WTC11 (cell line): ENCODE results near the gene FURIN. TPM values are rescaled to one million over a fixed set of nuclear protein-coding genes. Genes with fewer than 3 reads are reported as not detected.

Experiments used
- ATAC-seq: fragments of 200-7000 bp; cut with Tn5 transposase; 2 replicates; pipeline ENCODE4 v1.10.0; 2021; ENCODE audit warnings: mild to moderate bottlenecking, moderate library complexity
- CTCF ChIA-PET: fragments of 300-600 bp; sonication (Branson Sonifier 250); formaldehyde crosslinking; loops from one replicate; lab custom pipeline; 2021; ENCODE audit warnings: antibody characterized with exemption; lab: Charles Lee
- POLR2A ChIA-PET: fragments of 350-600 bp; sonication (Branson Sonifier 250); formaldehyde crosslinking; loops from one replicate; lab custom pipeline; 2021; ENCODE audit warnings: antibody characterized with exemption; lab: Charles Lee
- DNase-seq: peaks from one replicate; pipeline ENCODE4 v3.0.0; 2021; ENCODE audit warnings: low spot score
- H3K27ac Mint-ChIP-seq: 2 replicates; pipeline ENCODE4 v1.8.0; 2021; ENCODE audit warnings: mixed read lengths
- H3K27me3 Mint-ChIP-seq: 2 replicates; pipeline ENCODE4 v1.8.0; 2021; ENCODE audit warnings: low read depth, mild to moderate bottlenecking, moderate library complexity, mixed read lengths
- H3K36me3 Mint-ChIP-seq: 2 replicates; pipeline ENCODE4 v1.8.0; 2021; ENCODE audit warnings: mixed read lengths
- H3K4me1 Mint-ChIP-seq: 2 replicates; pipeline ENCODE4 v1.8.0; 2022; ENCODE audit warnings: mixed read lengths
- H3K4me3 Mint-ChIP-seq: 2 replicates; pipeline ENCODE4 v1.8.0; 2021; ENCODE audit warnings: mild to moderate bottlenecking, moderate library complexity, mixed read lengths
- H3K9me3 Mint-ChIP-seq: 2 replicates; pipeline ENCODE4 v1.8.0; 2021; ENCODE audit warnings: mixed read lengths
- JAZF1 ChIP-seq: fragments of 250-450 bp; sonication (Bioruptor Pico); IDR thresholded peaks from 2 replicates; pipeline ENCODE4 v1.9.0; 2021; ENCODE audit warnings: moderate library complexity, mild to moderate bottlenecking, inconsistent platforms
- KAT7 ChIP-seq: sonication (generic); formaldehyde crosslinking; IDR thresholded peaks from 2 replicates; pipeline ENCODE4 v1.8.1; 2023; ENCODE audit warnings: missing genetic modification reagents, mild to moderate bottlenecking, borderline replicate concordance
- MYBL2 ChIP-seq: sonication (generic); formaldehyde crosslinking; IDR thresholded peaks from 2 replicates; pipeline ENCODE4 v1.8.1; 2023; ENCODE audit warnings: mild to moderate bottlenecking, moderate library complexity, missing genetic modification reagents
- NFATC4 ChIP-seq: fragments of 250-450 bp; sonication (Bioruptor Pico); IDR thresholded peaks from 2 replicates; pipeline ENCODE4 v1.9.0; 2021; ENCODE audit warnings: mild to moderate bottlenecking
- PRRX2 ChIP-seq: fragments of 250-450 bp; sonication (Bioruptor Pico); IDR thresholded peaks from 2 replicates; pipeline ENCODE4 v1.8.0; 2021; ENCODE audit warnings: mild to moderate bottlenecking
- RORB ChIP-seq: fragments of 250-450 bp; sonication (Bioruptor Pico); IDR thresholded peaks from 2 replicates; pipeline ENCODE4 v1.9.0; 2021; ENCODE audit warnings: mild to moderate bottlenecking
- SMAD3 ChIP-seq: sonication (generic); formaldehyde crosslinking; IDR thresholded peaks from 2 replicates; pipeline ENCODE4 v1.8.0; 2022; ENCODE audit warnings: missing genetic modification reagents, mild to moderate bottlenecking, borderline replicate concordance
- TP53 ChIP-seq: sonication (generic); formaldehyde crosslinking; IDR thresholded peaks from 2 replicates; pipeline ENCODE4 v1.8.1; 2023; ENCODE audit warnings: mild to moderate bottlenecking, missing genetic modification reagents
- ZNF396 ChIP-seq: fragments of 250-450 bp; sonication (Bioruptor Pico); IDR thresholded peaks from 2 replicates; pipeline ENCODE4 v1.8.0; 2021; ENCODE audit warnings: mild to moderate bottlenecking, moderate library complexity, borderline replicate concordance
- total RNA-seq: library from RNA; stranded (reverse); gene quantifications from 3 replicates; pipeline ENCODE4 v1.2.3, GENCODE V29; 2021
- TF ChIP-seq, protein P1 (sequence below): sonication (generic); formaldehyde crosslinking; IDR thresholded peaks from 2 replicates; pipeline ENCODE4 v1.8.0; 2023; ENCODE audit warnings: mild to moderate bottlenecking, missing genetic modification reagents
- TF ChIP-seq, protein P2 (sequence below): sonication (generic); formaldehyde crosslinking; IDR thresholded peaks from 2 replicates; pipeline ENCODE4 v1.8.1; 2022; ENCODE audit warnings: missing genetic modification reagents, borderline replicate concordance
- TF ChIP-seq, protein P3 (sequence below): sonication (generic); formaldehyde crosslinking; IDR thresholded peaks from 2 replicates; pipeline ENCODE4 v1.8.0; 2023; ENCODE audit warnings: missing genetic modification reagents
- TF ChIP-seq, protein P4 (sequence below): sonication (generic); formaldehyde crosslinking; IDR thresholded peaks from 2 replicates; pipeline ENCODE4 v1.8.0; 2022; ENCODE audit warnings: mild to moderate bottlenecking, missing genetic modification reagents
- TF ChIP-seq, protein P5 (sequence below): sonication (generic); formaldehyde crosslinking; IDR thresholded peaks from 2 replicates; pipeline ENCODE4 v1.8.1; 2023; ENCODE audit warnings: mild to moderate bottlenecking, missing genetic modification reagents
- TF ChIP-seq, protein P6 (sequence below): sonication (generic); formaldehyde crosslinking; IDR thresholded peaks from 2 replicates; pipeline ENCODE4 v1.8.1; 2023; ENCODE audit warnings: mild to moderate bottlenecking, missing genetic modification reagents, borderline replicate concordance
- TF ChIP-seq, protein P7 (sequence below): fragments of 250-450 bp; sonication (Bioruptor Pico); IDR thresholded peaks from 2 replicates; pipeline ENCODE4 v1.9.0; 2021; ENCODE audit warnings: mild to moderate bottlenecking
- TF ChIP-seq, protein P8 (sequence below): fragments of 250-450 bp; sonication (Bioruptor Pico); IDR thresholded peaks from 2 replicates; pipeline ENCODE4 v1.8.0; 2021; ENCODE audit warnings: mild to moderate bottlenecking

Gene FURIN
- total RNA-seq, 1 experiment from 2014 or later: 46.3 TPM

DNA sequence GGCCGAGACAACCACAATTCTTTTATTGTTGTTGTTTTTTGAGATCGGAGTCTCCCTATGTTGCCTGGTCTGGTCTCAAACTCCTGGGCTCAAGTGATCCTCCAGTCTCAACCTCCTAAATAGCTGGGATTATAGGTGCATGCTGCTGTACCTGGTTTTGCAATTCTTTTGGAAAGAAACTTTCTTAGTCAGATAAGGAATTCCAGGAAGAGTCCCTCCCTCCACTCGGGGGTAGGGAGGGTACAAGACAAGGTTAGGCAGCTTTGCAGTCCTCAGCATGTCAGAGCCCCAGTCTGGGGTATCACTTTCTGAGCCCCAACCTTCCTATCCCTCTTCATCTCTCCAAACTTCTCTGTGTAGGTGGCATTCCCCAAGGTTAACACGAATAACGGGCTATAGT is 33.8 kb upstream of the FURIN start (continued):
- TF ChIP-seq, protein P1, sequence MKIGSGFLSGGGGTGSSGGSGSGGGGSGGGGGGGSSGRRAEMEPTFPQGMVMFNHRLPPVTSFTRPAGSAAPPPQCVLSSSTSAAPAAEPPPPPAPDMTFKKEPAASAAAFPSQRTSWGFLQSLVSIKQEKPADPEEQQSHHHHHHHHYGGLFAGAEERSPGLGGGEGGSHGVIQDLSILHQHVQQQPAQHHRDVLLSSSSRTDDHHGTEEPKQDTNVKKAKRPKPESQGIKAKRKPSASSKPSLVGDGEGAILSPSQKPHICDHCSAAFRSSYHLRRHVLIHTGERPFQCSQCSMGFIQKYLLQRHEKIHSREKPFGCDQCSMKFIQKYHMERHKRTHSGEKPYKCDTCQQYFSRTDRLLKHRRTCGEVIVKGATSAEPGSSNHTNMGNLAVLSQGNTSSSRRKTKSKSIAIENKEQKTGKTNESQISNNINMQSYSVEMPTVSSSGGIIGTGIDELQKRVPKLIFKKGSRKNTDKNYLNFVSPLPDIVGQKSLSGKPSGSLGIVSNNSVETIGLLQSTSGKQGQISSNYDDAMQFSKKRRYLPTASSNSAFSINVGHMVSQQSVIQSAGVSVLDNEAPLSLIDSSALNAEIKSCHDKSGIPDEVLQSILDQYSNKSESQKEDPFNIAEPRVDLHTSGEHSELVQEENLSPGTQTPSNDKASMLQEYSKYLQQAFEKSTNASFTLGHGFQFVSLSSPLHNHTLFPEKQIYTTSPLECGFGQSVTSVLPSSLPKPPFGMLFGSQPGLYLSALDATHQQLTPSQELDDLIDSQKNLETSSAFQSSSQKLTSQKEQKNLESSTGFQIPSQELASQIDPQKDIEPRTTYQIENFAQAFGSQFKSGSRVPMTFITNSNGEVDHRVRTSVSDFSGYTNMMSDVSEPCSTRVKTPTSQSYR (CRISPR knock-in tag): no peak
- TF ChIP-seq, protein P2, sequence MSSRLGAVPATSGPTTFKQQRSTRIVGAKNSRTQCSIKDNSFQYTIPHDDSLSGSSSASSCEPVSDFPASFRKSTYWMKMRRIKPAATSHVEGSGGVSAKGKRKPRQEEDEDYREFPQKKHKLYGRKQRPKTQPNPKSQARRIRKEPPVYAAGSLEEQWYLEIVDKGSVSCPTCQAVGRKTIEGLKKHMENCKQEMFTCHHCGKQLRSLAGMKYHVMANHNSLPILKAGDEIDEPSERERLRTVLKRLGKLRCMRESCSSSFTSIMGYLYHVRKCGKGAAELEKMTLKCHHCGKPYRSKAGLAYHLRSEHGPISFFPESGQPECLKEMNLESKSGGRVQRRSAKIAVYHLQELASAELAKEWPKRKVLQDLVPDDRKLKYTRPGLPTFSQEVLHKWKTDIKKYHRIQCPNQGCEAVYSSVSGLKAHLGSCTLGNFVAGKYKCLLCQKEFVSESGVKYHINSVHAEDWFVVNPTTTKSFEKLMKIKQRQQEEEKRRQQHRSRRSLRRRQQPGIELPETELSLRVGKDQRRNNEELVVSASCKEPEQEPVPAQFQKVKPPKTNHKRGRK: no peak

DNA sequence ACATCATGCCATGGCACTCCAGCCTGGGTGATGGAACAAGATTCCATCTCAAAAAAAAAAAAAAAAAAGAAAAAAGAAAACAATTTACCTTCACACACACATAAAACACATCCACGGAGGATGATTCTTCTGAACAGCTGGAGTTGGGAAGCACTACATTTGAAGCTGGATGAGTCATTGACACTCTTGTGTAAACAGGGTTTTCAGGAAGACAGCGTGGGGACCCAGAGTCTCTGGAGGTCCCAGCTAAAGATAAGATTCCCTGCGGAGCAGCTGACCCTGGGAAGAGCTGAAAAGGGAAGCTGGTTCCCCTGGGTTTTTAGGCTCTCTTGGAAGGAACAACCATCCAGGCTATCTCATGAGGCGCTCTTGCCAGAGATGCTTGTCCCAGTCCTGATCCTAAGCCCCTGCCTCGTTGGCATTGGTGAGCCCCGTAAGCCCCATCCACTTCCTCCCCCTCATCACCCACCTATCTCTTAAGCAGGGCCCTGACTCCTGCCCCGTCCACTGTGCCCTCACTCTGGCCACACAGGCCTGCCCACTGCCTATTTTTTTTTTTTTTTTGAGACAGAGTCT is 32.0 kb upstream of the FURIN start:
- H3K9me3 Mint-ChIP-seq: no peaks in the 10 kb centered on the region
- no peak overlapping the region for H3K4me3 Mint-ChIP-seq
- TF ChIP-seq, protein P3, sequence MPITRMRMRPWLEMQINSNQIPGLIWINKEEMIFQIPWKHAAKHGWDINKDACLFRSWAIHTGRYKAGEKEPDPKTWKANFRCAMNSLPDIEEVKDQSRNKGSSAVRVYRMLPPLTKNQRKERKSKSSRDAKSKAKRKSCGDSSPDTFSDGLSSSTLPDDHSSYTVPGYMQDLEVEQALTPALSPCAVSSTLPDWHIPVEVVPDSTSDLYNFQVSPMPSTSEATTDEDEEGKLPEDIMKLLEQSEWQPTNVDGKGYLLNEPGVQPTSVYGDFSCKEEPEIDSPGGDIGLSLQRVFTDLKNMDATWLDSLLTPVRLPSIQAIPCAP: no peak
- TF ChIP-seq PRRX2 (CRISPR knock-in tag): no peak
- no peak for TF ChIP-seq MYBL2 (CRISPR knock-in tag)
- TF ChIP-seq JAZF1: no peak
- TF ChIP-seq, protein P2: no peak
- no peak for TF ChIP-seq RORB (CRISPR knock-in tag)
- TF ChIP-seq NFATC4 (CRISPR knock-in tag): no peak
- TF ChIP-seq, all 79 proteins: peak for 0
- peaks cover 51% of the 10 kb centered on the region for H3K4me1 Mint-ChIP-seq
- no peaks in the 10 kb centered on the region for H3K27me3 Mint-ChIP-seq
- POLR2A ChIA-PET: no interaction called here
- no peak for ATAC-seq
- no peak overlapping the region; the same call in 1 of the 2 replicates for H3K27ac Mint-ChIP-seq
- CTCF ChIA-PET: no interaction called here
- no peak for DNase-seq
- H3K36me3 Mint-ChIP-seq: no peaks in the 10 kb centered on the region

DNA sequence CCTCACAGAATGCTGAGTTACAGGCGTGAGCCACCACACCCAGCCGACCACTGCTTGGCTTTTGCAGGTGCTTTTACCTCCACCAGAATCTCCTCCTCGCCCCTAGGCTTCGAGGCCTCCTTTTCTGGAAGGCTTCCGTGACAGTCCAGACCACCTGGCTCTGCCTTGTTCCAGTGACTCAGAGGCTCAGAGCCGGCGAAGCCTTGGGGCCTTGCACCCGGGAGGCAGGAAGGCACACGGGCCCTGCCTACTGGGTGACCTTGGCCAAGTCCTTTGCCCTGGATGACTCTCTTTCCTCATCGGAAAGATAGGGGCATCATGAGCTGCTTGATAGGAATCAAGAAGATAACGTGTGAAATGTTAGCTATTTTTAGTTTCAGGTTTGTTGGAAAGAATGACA is 31.3 kb upstream of the FURIN start:
- ATAC-seq (no peak), DNase-seq (no peak)
- TF ChIP-seq, protein P4, sequence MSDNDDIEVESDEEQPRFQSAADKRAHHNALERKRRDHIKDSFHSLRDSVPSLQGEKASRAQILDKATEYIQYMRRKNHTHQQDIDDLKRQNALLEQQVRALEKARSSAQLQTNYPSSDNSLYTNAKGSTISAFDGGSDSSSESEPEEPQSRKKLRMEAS (CRISPR knock-in tag): no peak
- no peak for TF ChIP-seq KAT7 (CRISPR knock-in tag)
- no peak for TF ChIP-seq SMAD3
- TF ChIP-seq, protein P5, sequence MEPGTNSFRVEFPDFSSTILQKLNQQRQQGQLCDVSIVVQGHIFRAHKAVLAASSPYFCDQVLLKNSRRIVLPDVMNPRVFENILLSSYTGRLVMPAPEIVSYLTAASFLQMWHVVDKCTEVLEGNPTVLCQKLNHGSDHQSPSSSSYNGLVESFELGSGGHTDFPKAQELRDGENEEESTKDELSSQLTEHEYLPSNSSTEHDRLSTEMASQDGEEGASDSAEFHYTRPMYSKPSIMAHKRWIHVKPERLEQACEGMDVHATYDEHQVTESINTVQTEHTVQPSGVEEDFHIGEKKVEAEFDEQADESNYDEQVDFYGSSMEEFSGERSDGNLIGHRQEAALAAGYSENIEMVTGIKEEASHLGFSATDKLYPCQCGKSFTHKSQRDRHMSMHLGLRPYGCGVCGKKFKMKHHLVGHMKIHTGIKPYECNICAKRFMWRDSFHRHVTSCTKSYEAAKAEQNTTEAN (CRISPR knock-in tag): no peak
- TF ChIP-seq, protein P6, sequence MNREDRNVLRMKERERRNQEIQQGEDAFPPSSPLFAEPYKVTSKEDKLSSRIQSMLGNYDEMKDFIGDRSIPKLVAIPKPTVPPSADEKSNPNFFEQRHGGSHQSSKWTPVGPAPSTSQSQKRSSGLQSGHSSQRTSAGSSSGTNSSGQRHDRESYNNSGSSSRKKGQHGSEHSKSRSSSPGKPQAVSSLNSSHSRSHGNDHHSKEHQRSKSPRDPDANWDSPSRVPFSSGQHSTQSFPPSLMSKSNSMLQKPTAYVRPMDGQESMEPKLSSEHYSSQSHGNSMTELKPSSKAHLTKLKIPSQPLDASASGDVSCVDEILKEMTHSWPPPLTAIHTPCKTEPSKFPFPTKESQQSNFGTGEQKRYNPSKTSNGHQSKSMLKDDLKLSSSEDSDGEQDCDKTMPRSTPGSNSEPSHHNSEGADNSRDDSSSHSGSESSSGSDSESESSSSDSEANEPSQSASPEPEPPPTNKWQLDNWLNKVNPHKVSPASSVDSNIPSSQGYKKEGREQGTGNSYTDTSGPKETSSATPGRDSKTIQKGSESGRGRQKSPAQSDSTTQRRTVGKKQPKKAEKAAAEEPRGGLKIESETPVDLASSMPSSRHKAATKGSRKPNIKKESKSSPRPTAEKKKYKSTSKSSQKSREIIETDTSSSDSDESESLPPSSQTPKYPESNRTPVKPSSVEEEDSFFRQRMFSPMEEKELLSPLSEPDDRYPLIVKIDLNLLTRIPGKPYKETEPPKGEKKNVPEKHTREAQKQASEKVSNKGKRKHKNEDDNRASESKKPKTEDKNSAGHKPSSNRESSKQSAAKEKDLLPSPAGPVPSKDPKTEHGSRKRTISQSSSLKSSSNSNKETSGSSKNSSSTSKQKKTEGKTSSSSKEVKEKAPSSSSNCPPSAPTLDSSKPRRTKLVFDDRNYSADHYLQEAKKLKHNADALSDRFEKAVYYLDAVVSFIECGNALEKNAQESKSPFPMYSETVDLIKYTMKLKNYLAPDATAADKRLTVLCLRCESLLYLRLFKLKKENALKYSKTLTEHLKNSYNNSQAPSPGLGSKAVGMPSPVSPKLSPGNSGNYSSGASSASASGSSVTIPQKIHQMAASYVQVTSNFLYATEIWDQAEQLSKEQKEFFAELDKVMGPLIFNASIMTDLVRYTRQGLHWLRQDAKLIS (CRISPR knock-in tag): no peak
- TF ChIP-seq, protein P7, sequence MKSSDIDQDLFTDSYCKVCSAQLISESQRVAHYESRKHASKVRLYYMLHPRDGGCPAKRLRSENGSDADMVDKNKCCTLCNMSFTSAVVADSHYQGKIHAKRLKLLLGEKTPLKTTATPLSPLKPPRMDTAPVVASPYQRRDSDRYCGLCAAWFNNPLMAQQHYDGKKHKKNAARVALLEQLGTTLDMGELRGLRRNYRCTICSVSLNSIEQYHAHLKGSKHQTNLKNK (CRISPR knock-in tag): no peak
- TF ChIP-seq ZNF396: no peak
- TF ChIP-seq, protein P8, sequence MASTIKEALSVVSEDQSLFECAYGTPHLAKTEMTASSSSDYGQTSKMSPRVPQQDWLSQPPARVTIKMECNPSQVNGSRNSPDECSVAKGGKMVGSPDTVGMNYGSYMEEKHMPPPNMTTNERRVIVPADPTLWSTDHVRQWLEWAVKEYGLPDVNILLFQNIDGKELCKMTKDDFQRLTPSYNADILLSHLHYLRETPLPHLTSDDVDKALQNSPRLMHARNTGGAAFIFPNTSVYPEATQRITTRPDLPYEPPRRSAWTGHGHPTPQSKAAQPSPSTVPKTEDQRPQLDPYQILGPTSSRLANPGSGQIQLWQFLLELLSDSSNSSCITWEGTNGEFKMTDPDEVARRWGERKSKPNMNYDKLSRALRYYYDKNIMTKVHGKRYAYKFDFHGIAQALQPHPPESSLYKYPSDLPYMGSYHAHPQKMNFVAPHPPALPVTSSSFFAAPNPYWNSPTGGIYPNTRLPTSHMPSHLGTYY (CRISPR knock-in tag): no peak
- no peak for TF ChIP-seq TP53 (CRISPR knock-in tag)
- POLR2A ChIA-PET: no interaction called here
- no peaks in the 10 kb centered on the region for H3K9me3 Mint-ChIP-seq
- CTCF ChIA-PET: interaction anchor here (1.4 to 1.6 kb wide), 2 partner anchors 19 to 95 kb away, joined by 3 to 4 read pairs; partner anchors contain the start of gene HDDC3
- H3K36me3 Mint-ChIP-seq: no peaks in the 10 kb centered on the region
- H3K4me1 Mint-ChIP-seq: peaks cover 56% of the 10 kb centered on the region
- no peaks in the 10 kb centered on the region for H3K27me3 Mint-ChIP-seq
- peak overlapping the region; percentile 5 for H3K27ac Mint-ChIP-seq
- H3K4me3 Mint-ChIP-seq: no peak overlapping the region
